Adrenal gland (tissue), 5 donors: Measurements from ENCODE around the gene FAH.

Source experiments
- CTCF ChIP-seq, 6 experiments: fragments of 450-650 bp in 4 of 6; fragments of 200-600 bp in 2 of 6; sonication (generic) in 1 of 6; IDR thresholded peaks; 1 replicate in 5 of 6; 2 replicates in 1 of 6; pipeline versions ENCODE4 v1.5.1 to v1.8.0; 2016 to 2021; ENCODE audit warnings: antibody characterized with exemption in 6 of 6, mild to moderate bottlenecking in 2 of 6, moderate library complexity in 1 of 6
- POLR2A ChIP-seq, 2 donors: fragments of 450-650 bp; IDR thresholded peaks; one replicate each; pipeline ENCODE4 v1.6.1; 2017; ENCODE audit warnings: antibody characterized with exemption in 2 of 2, mild to moderate bottlenecking in 2 of 2, moderate library complexity in 1 of 2
- donor health status: DM: no; HTN: no; CAD: no.

GRCh38 chr15:80201256-80202015 lies 48.6 kb downstream of the FAH start:
- TF ChIP-seq CTCF (IDR thresholded peaks at IDR 0.05) = no peak
- TF ChIP-seq POLR2A (IDR thresholded peaks at IDR 0.05) = no peak
